GM12872 (cell line): ENCODE results near the gene TCF15.

ENCODE experiments used
- CTCF ChIP-seq: IDR thresholded peaks from 3 replicates; pipeline ENCODE4 v1.5.1; 2011; ENCODE audit warnings: low read depth, mild to moderate bottlenecking, low read length, moderate library complexity; ENCODE audit not compliant: insufficient read depth

TCF15 gene

DNA sequence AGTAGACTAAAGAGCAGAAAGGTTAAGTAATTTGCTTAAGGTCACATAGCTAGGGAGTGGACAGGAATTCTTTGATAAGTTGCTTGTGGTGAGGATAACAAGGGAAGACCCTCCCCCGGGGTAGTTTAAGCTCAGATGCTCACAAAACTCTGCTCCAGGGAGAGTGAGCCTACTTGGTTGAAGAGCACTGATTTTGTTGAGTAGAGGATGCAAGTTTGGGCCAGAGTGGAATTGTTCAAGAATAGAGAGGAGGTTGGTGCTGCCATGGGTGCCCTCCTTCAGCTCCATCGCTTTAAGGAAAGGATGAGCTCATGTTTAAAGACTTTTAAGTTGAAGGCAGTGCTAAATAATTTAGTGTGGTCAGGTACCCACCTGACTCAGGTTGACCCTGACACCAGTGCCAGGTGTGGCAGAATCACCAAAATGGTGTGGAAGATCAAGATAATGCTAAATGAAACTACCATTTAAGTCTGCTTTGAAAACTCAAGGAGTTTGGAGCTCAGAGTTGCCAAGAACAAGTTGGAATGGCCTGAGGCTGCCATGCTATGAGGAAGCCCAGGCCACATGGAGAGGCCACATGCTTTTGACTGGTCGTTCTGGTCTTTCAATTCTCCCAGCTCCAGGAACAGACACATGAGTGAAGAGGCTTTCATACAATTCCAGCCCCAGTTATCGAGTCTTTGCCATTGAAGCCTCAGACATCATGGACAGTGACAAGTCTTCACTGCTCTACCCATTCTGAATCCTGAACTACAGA lies 8.0 kb upstream of the TCF15 start:
- no peak for TF ChIP-seq CTCF

DNA sequence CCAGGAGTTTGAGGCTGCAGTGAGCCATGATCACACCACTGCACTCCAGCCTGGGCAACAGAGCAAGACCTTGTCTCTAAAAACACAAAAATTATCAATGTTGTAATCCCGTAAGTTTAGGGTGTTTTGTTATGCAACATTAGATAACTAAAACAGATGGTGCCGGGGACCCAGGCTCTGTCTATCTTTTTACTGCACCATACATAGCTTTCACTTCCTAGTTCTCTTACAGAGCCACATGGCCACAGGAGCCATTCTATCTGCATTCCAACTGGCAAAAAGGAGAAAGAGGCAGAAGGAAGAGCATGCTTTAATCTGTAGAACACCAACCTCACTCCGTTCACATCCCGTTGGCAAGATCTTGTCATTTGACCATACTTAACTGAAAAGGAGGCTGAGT lies 5.4 kb upstream of the TCF15 start:
- no peak for TF ChIP-seq CTCF

DNA sequence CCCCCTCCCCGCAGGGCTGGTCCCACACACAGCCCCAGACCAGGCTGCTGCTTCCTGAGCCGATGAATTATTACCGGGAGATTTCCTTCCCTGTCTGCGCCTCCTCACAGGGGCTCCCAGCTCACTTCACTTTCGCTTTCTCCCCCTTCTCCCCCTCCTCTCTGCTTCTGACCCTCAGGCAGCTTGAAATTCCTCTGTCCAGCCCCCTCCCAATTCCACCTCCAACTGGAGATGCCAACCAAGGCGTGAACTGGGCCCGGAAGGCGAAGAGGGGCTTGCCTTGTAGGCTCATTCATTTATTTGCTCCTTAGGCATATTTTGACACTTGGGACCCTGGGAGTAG lies 1.7 kb upstream of the TCF15 start:
- TF ChIP-seq CTCF: no peak

GRCh38 chr20:611047-611842 lies 1.1 kb upstream of the TCF15 start:
- TF ChIP-seq CTCF: no peak

- no peak for TF ChIP-seq CTCF
Observed at GRCh38 chr20:609371-609964, 641 bp downstream of the TCF15 start.

DNA sequence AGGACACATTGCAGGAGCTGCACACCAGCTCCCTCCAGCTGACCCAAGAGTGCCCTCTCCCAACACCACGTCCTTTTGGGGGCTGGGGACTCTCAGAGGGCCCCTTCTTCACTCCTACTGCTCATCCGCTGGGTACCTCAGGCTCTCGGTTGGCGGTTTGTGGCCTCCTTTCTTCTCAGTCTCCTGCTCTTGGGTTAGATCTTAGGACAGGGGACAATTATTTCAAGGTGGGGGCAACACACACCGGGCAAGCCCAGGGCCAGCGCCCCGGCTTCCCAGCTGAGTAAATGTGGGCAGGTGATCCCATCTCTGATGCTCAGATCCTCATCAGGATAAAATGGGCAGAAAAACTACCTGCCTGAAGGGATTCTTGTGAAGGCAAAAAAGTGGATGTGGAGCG lies 1.1 kb downstream of the TCF15 start:
- TF ChIP-seq CTCF: no peak

DNA sequence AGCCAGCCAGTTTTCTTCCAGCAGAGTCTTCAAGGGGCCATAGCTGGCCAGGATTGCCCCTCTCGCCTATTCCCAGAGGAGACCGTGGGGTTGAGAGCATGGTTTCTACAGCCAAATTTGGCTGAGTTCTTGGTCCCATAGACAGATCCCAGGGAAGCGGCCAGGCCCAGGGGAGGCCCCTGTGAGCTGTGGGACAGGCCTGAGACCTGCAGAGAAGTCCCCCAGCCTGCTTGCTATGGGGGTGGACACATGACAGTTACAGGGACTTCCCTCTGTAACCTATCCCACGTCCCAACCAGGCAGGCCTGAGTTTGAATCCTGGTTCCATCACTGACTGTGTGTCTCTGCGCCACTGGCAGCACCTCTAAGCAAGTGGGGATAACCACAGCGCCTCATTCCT lies 2.6 kb downstream of the TCF15 start:
- no peak for TF ChIP-seq CTCF
